RWPE2 (cell line): ENCODE results near the gene MLF1.

Experiments used
- ATAC-seq: fragments of 200-7000 bp; cut with Tn5 transposase; 3 replicates; pipeline ENCODE4 v1.9.1; 2021; ENCODE audit warnings: low read depth
- DNase-seq: peaks from one replicate; pipeline ENCODE4 v3.0.0-alpha.2; 2020; ENCODE audit warnings: low spot score
- H3K27ac ChIP-seq: fragments of 450-650 bp; 2 replicates; pipeline ENCODE4 v1.5.1; 2017; ENCODE audit warnings: mild to moderate bottlenecking; ENCODE audit not compliant: poor library complexity, severe bottlenecking
- H3K27me3 ChIP-seq: fragments of 250-450 bp; sonication (Bioruptor Pico); 2 replicates; pipeline ENCODE4 v1.5.1; 2021; ENCODE audit warnings: mild to moderate bottlenecking, moderate library complexity; ENCODE audit not compliant: insufficient read depth, poor library complexity, severe bottlenecking
- H3K36me3 ChIP-seq: fragments of 250-450 bp; sonication (Bioruptor Pico); 2 replicates; pipeline ENCODE4 v1.5.1; 2020; ENCODE audit warnings: low read depth, mild to moderate bottlenecking, moderate library complexity
- H3K4me1 ChIP-seq: fragments of 250-450 bp; sonication (Bioruptor Pico); 2 replicates; pipeline ENCODE4 v1.5.1; 2021; ENCODE audit warnings: mild to moderate bottlenecking, moderate library complexity; ENCODE audit not compliant: insufficient read depth, poor library complexity, severe bottlenecking
- H3K4me3 ChIP-seq: fragments of 250-450 bp; sonication (Bioruptor Pico); 2 replicates; pipeline ENCODE4 v1.5.1; 2021; ENCODE audit warnings: mild to moderate bottlenecking, moderate library complexity; ENCODE audit not compliant: severe bottlenecking
- H3K9me3 ChIP-seq: fragments of 250-450 bp; sonication (Bioruptor Pico); 2 replicates; pipeline ENCODE4 v1.5.1; 2021; ENCODE audit warnings: mild to moderate bottlenecking, moderate library complexity; ENCODE audit not compliant: severe bottlenecking
- TF ChIP-seq, protein P1 (sequence below): fragments of 450-650 bp; IDR thresholded peaks from one replicate; pipeline ENCODE4 v1.5.1; 2017; ENCODE audit warnings: mild to moderate bottlenecking, moderate library complexity; ENCODE audit not compliant: poor library complexity, severe bottlenecking

MLF1 gene

DNA sequence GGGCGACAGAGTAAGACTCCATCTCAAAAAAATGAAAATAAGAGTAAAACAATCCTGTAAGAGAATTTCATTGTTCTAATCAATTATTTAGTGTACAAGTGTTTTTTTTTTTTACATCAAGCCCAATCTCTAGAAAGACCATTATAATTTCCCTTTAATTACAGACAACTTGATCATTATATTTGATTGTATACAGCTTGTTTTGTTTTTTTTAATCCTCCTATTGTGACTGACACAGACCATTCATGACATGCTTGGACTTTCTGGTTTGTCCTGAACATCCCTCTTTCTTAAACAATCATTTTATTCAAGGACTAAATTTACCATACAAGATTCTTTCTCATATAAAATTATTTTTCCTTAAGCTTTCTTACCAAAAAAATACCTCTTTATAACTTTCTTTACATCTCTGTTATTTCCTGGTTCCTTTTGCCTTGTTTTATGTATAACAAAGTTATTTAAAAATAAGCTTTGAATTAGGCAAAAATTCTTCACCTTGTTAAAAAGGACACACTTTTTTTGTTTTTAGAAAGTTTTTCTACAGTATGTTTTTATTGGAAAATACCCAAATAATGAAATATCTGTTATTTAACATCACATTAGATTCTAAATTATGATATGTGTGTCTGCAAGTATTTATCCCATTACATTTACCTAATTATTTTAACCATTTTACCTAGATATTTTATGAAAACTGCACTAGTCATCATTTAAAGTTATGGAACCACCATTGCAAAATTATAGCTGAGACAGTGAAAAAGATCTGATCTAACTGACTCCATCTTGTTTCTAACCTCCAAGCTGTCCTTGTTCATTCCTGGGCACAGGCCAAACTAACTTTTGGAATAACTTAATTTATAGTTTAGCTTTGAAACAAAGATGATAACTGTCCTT, 47.2 kb downstream of the MLF1 start:
- H3K27ac ChIP-seq: no peak overlapping the region
- no peaks in the 10 kb centered on the region for H3K27me3 ChIP-seq
- no peak overlapping the region for H3K4me3 ChIP-seq
- peaks cover 12% of the 10 kb centered on the region for H3K9me3 ChIP-seq
- no peaks in the 10 kb centered on the region for H3K4me1 ChIP-seq
- no peak for ATAC-seq
- no peak for DNase-seq
- H3K36me3 ChIP-seq: no peaks in the 10 kb centered on the region
- TF ChIP-seq, protein P1, sequence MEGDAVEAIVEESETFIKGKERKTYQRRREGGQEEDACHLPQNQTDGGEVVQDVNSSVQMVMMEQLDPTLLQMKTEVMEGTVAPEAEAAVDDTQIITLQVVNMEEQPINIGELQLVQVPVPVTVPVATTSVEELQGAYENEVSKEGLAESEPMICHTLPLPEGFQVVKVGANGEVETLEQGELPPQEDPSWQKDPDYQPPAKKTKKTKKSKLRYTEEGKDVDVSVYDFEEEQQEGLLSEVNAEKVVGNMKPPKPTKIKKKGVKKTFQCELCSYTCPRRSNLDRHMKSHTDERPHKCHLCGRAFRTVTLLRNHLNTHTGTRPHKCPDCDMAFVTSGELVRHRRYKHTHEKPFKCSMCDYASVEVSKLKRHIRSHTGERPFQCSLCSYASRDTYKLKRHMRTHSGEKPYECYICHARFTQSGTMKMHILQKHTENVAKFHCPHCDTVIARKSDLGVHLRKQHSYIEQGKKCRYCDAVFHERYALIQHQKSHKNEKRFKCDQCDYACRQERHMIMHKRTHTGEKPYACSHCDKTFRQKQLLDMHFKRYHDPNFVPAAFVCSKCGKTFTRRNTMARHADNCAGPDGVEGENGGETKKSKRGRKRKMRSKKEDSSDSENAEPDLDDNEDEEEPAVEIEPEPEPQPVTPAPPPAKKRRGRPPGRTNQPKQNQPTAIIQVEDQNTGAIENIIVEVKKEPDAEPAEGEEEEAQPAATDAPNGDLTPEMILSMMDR: no peak

DNA sequence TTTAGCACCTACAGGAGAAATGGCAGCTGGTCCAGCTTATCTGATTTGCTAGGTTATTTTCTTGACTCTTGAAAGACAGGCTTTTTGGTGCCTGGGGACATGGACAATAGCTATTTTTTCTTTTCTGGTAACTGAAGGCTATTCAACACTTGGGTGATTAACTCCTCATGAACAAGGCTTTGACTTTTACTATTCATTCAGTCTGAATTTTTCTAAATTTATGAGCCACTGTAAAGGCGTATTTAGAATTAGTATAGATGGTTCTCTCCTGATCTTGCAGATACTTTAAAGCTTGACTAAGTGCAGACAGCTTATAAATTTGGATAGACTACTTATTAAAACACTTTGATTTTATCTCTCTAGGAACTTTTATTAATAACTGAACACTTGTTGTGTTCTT, 54.9 kb downstream of the MLF1 start:
- Histone ChIP-seq H3K4me3 (no peak overlapping the region), H3K27me3 (no peaks in the 10 kb centered on the region), H3K4me1 (no peaks in the 10 kb centered on the region), H3K9me3 (no peaks in the 10 kb centered on the region), H3K36me3 (no peaks in the 10 kb centered on the region), H3K27ac (no peak overlapping the region)
- TF ChIP-seq, protein P1: no peak
- no peak for DNase-seq
- no peak for ATAC-seq

DNA sequence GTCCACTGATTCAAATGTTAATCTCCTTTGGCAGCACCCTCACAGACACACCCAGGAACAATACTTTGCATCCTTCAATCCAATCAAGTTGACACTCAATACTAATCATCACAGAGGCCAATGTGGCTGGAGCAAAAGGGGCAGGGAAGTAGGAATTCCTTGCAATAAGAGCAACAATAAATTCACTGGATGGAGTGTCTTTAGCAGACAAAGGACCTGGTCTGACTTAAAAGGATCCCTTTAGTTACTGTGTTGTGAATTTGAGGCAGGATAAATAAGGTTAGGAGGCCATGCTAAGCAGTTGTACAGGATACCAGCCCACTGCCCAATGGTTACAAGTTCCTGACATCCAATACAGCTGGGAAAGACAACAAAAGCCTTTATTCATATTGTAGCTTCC, 61.0 kb downstream of the MLF1 start:
- no peaks in the 10 kb centered on the region for H3K27me3 ChIP-seq
- no peaks in the 10 kb centered on the region for H3K36me3 ChIP-seq
- no peak overlapping the region for H3K27ac ChIP-seq
- H3K4me1 ChIP-seq: no peaks in the 10 kb centered on the region
- H3K4me3 ChIP-seq: no peak overlapping the region
- DNase-seq (no peak), ATAC-seq (no peak)
- TF ChIP-seq, protein P1: no peak
- H3K9me3 ChIP-seq: no peaks in the 10 kb centered on the region

DNA sequence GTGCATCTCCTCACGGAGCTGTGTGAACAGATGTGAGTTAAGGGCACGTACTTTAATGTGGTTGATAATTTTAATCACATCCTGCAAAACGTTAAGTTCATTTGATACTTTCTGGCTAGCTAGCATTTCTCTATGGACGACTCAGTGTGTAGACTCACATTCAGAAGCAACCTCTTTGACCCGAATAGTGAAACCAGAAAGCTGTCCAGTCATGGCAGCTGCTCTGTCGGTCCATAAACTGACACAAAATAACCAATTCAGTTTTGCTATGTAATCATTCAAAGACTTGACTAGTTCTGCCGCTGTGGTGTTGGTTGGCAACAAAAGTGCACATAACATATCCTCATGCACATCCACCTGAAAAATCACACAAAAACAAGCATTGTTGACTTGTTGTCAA, 69.7 kb downstream of the MLF1 start:
- H3K36me3 ChIP-seq: no peaks in the 10 kb centered on the region; the same call in 1 of the 2 replicates
- no peak for ATAC-seq

More for the DNA sequence above, 69.7 kb downstream of the MLF1 start:
- H3K27ac ChIP-seq: no peak overlapping the region
- no peak for DNase-seq
- H3K4me3 ChIP-seq: no peak overlapping the region
- H3K27me3 ChIP-seq: no peaks in the 10 kb centered on the region
- H3K9me3 ChIP-seq: no peaks in the 10 kb centered on the region
- TF ChIP-seq, protein P1: no peak
- no peaks in the 10 kb centered on the region for H3K4me1 ChIP-seq
